ENCODE data around the gene PLA2G2A. TPM values are rescaled to one million over a fixed set of nuclear protein-coding genes. Genes with fewer than 3 reads are reported as not detected.

PLA2G2A gene
- total RNA-seq, 4 donors from 2014 or later, result 196 to 718 (median 477) TPM

DNA sequence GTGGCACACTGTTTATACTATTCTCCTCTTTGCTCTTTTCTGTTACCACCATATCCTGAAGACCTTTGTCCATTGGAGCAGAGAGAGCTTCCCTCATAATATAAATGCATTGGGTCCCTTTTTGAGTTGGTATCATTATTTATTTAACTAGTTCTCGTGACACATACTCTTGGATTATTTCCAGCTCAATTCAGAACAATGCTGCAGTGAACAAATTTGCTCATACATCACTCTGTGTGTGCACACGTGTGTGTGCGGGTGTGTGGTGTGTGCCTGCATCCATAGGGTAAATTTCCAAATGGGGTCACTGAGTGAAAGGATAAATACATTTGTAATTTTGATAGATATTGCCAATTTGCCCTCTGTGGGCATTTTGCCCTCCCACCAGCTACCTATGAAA lies 5.8 kb downstream of the PLA2G2A start:
- ATAC-seq (ENCODE audit: low FRiP score), result no peak
- no peak for DNase-seq (ENCODE audit: low spot score)
- TF ChIP-seq, protein P1, sequence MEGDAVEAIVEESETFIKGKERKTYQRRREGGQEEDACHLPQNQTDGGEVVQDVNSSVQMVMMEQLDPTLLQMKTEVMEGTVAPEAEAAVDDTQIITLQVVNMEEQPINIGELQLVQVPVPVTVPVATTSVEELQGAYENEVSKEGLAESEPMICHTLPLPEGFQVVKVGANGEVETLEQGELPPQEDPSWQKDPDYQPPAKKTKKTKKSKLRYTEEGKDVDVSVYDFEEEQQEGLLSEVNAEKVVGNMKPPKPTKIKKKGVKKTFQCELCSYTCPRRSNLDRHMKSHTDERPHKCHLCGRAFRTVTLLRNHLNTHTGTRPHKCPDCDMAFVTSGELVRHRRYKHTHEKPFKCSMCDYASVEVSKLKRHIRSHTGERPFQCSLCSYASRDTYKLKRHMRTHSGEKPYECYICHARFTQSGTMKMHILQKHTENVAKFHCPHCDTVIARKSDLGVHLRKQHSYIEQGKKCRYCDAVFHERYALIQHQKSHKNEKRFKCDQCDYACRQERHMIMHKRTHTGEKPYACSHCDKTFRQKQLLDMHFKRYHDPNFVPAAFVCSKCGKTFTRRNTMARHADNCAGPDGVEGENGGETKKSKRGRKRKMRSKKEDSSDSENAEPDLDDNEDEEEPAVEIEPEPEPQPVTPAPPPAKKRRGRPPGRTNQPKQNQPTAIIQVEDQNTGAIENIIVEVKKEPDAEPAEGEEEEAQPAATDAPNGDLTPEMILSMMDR (IDR thresholded peaks at IDR 0.05), result no peak

DNA sequence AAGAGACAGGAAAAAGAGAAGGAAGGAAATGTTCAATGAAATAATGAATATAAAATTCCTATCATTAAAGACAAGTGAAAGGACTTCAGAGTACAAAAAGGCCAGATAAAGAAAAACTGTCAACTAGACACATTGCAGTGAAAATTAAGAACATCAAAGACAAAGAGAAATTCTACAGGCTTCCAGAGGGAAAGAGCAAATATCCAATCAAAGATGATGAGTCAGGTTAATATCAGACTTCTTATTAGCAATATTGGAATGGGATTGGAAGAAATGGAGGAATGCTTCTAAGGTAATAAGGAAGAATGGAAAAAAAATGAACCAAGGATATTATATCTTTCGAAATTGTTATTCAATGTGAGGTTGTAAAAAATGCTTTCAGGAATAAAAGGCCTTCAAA lies 7.8 kb downstream of the PLA2G2A start:
- DNase-seq (ENCODE audit: low spot score), result no peak
- TF ChIP-seq, protein P1 (IDR thresholded peaks at IDR 0.05), result no peak
- ATAC-seq (ENCODE audit: low FRiP score), result no peak

DNA sequence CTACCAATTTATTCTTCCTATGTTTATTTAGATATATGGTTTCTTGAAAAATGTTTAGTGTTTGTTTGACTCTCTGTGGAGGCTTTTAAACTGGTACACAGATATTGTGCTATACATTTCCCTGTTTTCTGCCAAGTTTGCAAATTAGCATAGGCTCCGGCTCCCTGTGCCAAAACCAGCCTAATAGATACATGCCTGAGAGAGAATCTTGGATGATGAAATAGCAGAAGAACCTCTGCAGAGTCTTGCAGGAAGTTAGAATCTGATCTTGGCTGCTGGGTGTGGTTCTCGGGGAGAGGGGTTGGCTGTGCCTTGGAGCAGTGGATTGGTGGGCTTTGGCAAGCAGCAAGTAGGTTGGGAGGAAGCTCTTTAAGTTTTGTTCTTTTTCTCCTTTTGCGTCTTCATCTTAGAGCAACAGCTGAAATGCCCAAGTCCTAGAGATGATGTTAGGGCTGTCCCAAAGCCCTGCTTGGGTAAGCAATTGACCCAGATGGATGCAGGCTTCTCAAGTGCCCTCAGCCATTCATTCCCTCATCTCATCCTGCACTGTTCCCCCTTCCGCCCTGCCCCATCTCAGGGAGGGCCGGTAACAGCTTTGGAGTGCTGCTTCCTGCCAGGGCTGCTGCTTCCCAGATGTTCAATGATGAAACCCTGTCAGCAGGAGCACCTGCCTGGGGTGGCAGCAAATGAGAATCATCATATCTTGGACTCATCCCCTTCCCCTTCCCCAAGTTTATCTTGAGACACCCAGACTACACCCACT lies 9.3 kb downstream of the PLA2G2A start:
- ATAC-seq (ENCODE audit: low FRiP score) (no peak), DNase-seq (ENCODE audit: low spot score) (no peak)
- TF ChIP-seq, protein P1 (IDR thresholded peaks at IDR 0.05), result no peak

DNA sequence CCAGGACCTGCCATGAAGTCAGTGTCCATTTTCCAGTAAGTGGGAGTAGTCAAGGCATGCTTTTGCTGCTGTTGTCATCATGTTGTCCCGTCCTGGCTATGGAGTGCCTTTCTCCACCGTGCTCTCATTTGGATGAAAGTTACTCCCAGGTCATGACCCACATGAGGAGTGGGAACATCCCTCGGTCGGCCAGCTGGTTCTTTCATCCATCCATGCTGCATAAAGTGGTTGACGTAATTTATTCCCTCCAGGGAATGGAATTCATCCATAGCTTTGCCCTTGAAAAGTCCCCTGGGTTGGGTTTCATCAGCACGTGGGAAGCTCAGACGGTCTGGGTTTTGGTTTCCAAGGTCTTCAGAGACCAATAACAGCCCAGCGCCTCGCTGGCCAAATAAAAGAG lies 11.6 kb downstream of the PLA2G2A start:
- DNase-seq (ENCODE audit: low spot score) (no peak), ATAC-seq (ENCODE audit: low FRiP score) (no peak)

DNA sequence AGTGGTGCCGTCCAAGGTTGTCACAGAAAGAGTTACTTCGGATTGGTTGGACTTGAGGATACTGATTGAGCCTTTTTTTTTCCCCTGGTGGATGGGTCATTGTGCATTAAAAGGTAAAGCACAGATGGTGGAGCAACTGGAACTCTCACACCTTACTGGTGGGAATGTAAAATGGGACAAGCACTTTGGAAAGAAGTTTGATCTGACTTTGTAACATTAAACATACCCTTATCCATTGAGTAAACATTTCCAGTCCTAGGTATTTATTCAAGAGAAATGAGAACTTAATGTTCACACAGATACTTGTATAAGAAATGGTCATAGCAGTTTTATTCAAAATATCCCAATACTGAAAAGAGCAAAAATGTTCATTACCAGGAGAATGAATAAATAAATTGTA lies 14.9 kb downstream of the PLA2G2A start:
- TF ChIP-seq, protein P1 (IDR thresholded peaks at IDR 0.05), result no peak
- DNase-seq (ENCODE audit: low spot score) (no peak), ATAC-seq (ENCODE audit: low FRiP score) (no peak)

More for the DNA sequence above, 11.6 kb downstream of the PLA2G2A start:
- TF ChIP-seq, protein P1 (IDR thresholded peaks at IDR 0.05), result no peak

DNA sequence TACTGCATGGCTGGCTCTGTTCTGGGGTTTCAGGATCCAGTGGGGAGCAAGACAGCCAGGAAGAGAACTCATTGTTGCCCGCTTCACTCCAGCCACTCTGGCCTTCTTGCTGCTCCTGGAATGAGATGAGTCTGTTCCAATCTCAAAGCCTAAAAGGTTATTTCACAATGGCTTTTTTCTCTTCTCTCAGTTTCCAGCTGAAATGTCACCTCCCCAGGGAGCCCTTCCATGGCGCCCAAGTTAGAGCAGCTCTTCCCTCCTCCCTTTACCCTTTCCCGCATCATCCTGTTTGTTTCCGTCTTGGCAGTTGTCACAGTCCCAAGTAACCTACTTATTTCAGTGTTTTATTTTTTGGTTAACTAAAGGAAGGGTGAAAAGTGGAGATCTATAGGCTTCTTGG lies 15.8 kb downstream of the PLA2G2A start:
- no peak for DNase-seq (ENCODE audit: low spot score)
- no peak for ATAC-seq (ENCODE audit: low FRiP score)

More for the DNA sequence above, 15.8 kb downstream of the PLA2G2A start:
- TF ChIP-seq, protein P1 (IDR thresholded peaks at IDR 0.05), result no peak
